ENCODE measurements around the gene LEO1.

The LEO1 gene

GRCh38 chr15:51926809-51927208, 44.8 kb downstream of the LEO1 start:
- H3K27ac ChIP-seq (ENCODE audit: low read depth, low read length), result no peak overlapping the region
- H3K36me3 ChIP-seq (ENCODE audit: insufficient read depth, low read length), result peaks cover 24% of the 10 kb centered on the region
- no peaks in the 10 kb centered on the region for H3K27me3 ChIP-seq (ENCODE audit: insufficient read depth, low read length)
- WGBS, result 94% methylated on average over 3 of the region's 3 CpGs
- no peaks in the 10 kb centered on the region for H3K9me3 ChIP-seq (ENCODE audit: insufficient read depth, low read depth, low read length)
- H3K4me3 ChIP-seq (ENCODE audit: low read length), result no peak overlapping the region
- H3K4me1 ChIP-seq (ENCODE audit: insufficient read depth, low read length), result peaks cover 11% of the 10 kb centered on the region; the same call in 1 of the 2 replicates
- H3K9ac ChIP-seq (ENCODE audit: low read depth, low read length), result no peak overlapping the region

DNA sequence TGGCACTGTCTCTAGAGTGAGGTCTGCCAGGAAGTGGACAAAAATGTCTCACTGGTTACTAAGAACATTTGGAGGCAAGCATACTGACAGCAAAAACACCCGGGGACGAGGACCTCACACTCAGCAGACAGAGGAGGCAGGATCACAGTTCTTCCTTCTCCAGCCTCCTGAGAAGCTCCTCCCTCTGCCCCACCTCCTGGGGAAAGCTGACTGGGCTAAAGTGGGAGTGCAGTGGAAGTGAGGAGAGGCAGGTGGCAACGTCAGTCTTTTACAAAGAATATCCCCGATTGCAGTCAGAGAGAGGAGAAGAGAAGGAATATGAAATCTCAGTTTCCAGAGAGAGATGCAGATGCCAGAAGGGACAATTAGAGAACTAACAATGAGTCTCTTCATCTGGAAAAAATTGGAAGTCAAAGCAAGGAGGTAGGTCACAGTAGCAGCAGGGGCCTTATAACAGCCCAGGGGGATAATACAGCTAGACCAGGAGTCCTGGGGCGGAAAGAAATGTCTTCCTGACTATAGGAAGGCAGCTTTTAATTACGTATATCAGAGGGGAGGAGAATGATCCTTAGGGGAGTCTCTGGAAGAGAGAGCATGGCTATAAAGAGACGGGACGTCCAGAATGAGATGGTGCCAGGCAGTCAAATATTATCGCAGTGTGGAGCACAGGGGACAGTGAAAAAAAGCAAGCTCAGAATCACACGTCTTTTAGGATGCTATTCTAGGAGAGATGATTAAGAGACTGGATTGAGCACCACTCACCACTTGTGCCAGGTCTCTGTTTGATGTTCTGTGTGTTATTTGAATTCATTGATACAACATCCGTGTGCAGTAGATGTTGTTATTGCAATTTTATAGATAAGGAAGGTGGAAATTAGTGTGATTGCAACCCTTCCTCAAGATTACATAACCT, 47.2 kb downstream of the LEO1 start:
- WGBS, result 85% methylated on average over 11 of the region's 11 CpGs
- Histone ChIP-seq H3K27me3 (ENCODE audit: insufficient read depth, low read length) (no peaks in the 10 kb centered on the region), H3K4me3 (ENCODE audit: low read length) (no peak overlapping the region), H3K36me3 (ENCODE audit: insufficient read depth, low read length) (peaks cover 24% of the 10 kb centered on the region), H3K9me3 (ENCODE audit: insufficient read depth, low read depth, low read length) (no peaks in the 10 kb centered on the region), H3K9ac (ENCODE audit: low read depth, low read length) (no peak overlapping the region), H3K27ac (ENCODE audit: low read depth, low read length) (no peak overlapping the region), H3K4me1 (ENCODE audit: insufficient read depth, low read length) (0 out of 2 replicates have a peak, but pooled peaks cover 6% of the 10 kb centered on the region)

DNA sequence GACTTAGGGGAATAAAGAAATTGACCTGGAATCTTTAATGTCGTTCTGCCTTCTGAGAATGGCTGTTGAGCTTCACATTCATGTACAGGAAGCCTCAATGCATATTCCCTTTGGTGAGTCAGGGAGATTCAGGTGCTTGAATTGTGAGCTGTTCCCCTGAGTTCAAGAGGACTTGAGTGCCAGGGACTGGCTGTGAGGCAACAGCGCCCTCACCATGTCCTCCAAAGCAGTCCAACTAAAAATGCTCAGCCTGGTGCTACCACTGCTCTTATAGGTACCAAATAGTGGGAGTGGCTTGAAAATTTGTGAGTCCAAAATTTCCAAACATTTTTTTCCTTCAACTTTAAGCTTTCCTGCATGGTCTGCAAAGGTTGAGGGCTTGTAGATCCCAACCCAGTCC, 54.1 kb downstream of the LEO1 start:
- Histone ChIP-seq H3K27me3 (ENCODE audit: insufficient read depth, low read length) (no peaks in the 10 kb centered on the region), H3K4me3 (ENCODE audit: low read length) (no peak overlapping the region), H3K27ac (ENCODE audit: low read depth, low read length) (no peak overlapping the region), H3K36me3 (ENCODE audit: insufficient read depth, low read length) (peaks cover 12% of the 10 kb centered on the region), H3K4me1 (ENCODE audit: insufficient read depth, low read length) (no peaks in the 10 kb centered on the region), H3K9ac (ENCODE audit: low read depth, low read length) (no peak overlapping the region), H3K9me3 (ENCODE audit: insufficient read depth, low read depth, low read length) (no peaks in the 10 kb centered on the region)
- WGBS, result 62% methylated on average over 2 of the region's 2 CpGs

DNA sequence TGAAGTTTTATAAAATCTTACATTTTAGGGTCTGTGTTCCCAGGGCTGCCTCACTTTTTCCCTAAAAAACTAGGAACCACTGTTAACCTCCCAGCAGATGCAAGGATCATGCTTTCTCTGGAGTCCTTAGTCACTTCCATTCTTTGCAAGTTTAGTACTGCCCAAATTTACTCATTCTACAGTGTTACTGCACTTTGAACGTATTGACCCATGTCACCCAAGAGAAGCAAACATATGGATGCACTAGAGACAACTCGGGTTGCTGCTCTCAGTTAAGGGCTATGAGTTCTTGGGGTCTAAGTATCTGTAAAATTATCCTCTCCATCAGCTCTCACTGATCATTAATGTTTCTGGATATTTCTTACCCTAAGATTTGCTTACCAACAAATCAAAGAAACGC, 59.0 kb downstream of the LEO1 start:
- H3K4me1 ChIP-seq (ENCODE audit: insufficient read depth, low read length), result peaks cover 11% of the 10 kb centered on the region; the same call in 1 of the 2 replicates
- WGBS, result 92% methylated on average over 2 of the region's 3 CpGs
- no peak overlapping the region for H3K9ac ChIP-seq (ENCODE audit: low read depth, low read length)
- H3K4me3 ChIP-seq (ENCODE audit: low read length), result no peak overlapping the region
- no peaks in the 10 kb centered on the region for H3K27me3 ChIP-seq (ENCODE audit: insufficient read depth, low read length)
- no peak overlapping the region for H3K27ac ChIP-seq (ENCODE audit: low read depth, low read length)
- H3K9me3 ChIP-seq (ENCODE audit: insufficient read depth, low read depth, low read length), result no peaks in the 10 kb centered on the region
- peaks cover 26% of the 10 kb centered on the region for H3K36me3 ChIP-seq (ENCODE audit: insufficient read depth, low read length)

DNA sequence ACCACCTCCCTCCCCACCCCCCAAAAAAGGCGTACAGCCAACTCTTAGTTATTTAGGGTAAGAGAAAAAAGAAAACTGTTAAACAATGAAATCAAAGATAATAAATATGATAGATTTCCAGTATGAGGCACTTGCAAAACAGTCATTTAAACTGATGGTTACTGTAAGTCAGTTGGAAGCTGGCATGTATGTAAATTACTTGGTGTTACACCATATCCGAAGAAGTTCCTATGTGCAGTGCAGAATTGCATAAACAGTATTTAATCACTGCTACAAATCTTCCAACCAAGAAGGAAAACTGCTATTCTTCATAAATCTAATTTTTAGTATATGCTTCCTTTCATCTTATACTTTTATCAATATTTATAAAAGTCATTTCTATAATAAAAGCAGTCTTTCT, 62.0 kb downstream of the LEO1 start:
- H3K4me1 ChIP-seq (ENCODE audit: insufficient read depth, low read length), result peaks cover 14% of the 10 kb centered on the region; the same call in 1 of the 2 replicates
- WGBS, result 94% methylated on average over 1 of the region's 2 CpGs
- H3K27ac ChIP-seq (ENCODE audit: low read depth, low read length), result no peak overlapping the region
- no peak overlapping the region for H3K4me3 ChIP-seq (ENCODE audit: low read length)
- H3K36me3 ChIP-seq (ENCODE audit: insufficient read depth, low read length), result peaks cover 25% of the 10 kb centered on the region
- no peak overlapping the region for H3K9ac ChIP-seq (ENCODE audit: low read depth, low read length)
- H3K9me3 ChIP-seq (ENCODE audit: insufficient read depth, low read depth, low read length), result no peaks in the 10 kb centered on the region
- no peaks in the 10 kb centered on the region for H3K27me3 ChIP-seq (ENCODE audit: insufficient read depth, low read length)

DNA sequence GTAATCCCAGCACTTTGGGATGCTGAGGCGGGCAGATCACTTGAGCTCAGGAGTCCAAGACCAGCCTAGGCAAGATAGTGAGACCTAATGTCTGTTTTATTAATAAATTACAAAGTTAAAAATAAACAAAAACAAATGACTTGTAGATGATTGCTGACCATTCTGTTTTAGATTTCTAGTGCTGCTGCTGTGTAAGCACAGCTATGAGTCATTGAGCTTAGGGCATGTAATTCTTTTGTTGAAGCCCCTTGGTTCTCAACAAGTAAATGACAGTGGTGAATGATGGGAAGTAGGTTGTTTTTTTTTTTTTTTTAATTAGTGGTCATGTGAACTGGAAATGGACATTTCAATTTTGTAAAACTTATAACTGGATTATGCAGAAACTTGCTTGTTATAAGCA, 63.3 kb downstream of the LEO1 start:
- Histone ChIP-seq H3K4me3 (ENCODE audit: low read length) (no peak overlapping the region), H3K27ac (ENCODE audit: low read depth, low read length) (no peak overlapping the region)
- 88% methylated on average over 1 of the region's 1 CpG for WGBS

GRCh38 chr15:51907136-51907862, 64.3 kb downstream of the LEO1 start:
- no peak overlapping the region for H3K27ac ChIP-seq (ENCODE audit: low read depth, low read length)
- H3K9me3 ChIP-seq (ENCODE audit: insufficient read depth, low read depth, low read length), result no peaks in the 10 kb centered on the region
- H3K9ac ChIP-seq (ENCODE audit: low read depth, low read length), result no peak overlapping the region
- H3K36me3 ChIP-seq (ENCODE audit: insufficient read depth, low read length), result peaks cover 32% of the 10 kb centered on the region
- H3K27me3 ChIP-seq (ENCODE audit: insufficient read depth, low read length), result no peaks in the 10 kb centered on the region
- H3K4me3 ChIP-seq (ENCODE audit: low read length), result no peak overlapping the region
- 80% methylated on average over 8 of the region's 8 CpGs for WGBS
- peaks cover 16% of the 10 kb centered on the region; the same call in 1 of the 2 replicates for H3K4me1 ChIP-seq (ENCODE audit: insufficient read depth, low read length)

More for the DNA sequence above, 63.3 kb downstream of the LEO1 start:
- H3K27me3 ChIP-seq (ENCODE audit: insufficient read depth, low read length), result no peaks in the 10 kb centered on the region
- no peaks in the 10 kb centered on the region for H3K9me3 ChIP-seq (ENCODE audit: insufficient read depth, low read depth, low read length)
- no peak overlapping the region for H3K9ac ChIP-seq (ENCODE audit: low read depth, low read length)
- H3K4me1 ChIP-seq (ENCODE audit: insufficient read depth, low read length), result peaks cover 16% of the 10 kb centered on the region; the same call in 1 of the 2 replicates
- H3K36me3 ChIP-seq (ENCODE audit: insufficient read depth, low read length), result peaks cover 31% of the 10 kb centered on the region

- Histone ChIP-seq H3K27ac (ENCODE audit: low read depth, low read length) (no peak overlapping the region), H3K9me3 (ENCODE audit: insufficient read depth, low read depth, low read length) (no peaks in the 10 kb centered on the region), H3K4me3 (ENCODE audit: low read length) (no peak overlapping the region), H3K9ac (ENCODE audit: low read depth, low read length) (no peak overlapping the region), H3K27me3 (ENCODE audit: insufficient read depth, low read length) (no peaks in the 10 kb centered on the region), H3K36me3 (ENCODE audit: insufficient read depth, low read length) (peaks cover 44% of the 10 kb centered on the region), H3K4me1 (ENCODE audit: insufficient read depth, low read length) (peaks cover 16% of the 10 kb centered on the region; the same call in 1 of the 2 replicates)
- WGBS, result 76% methylated on average over 4 of the region's 4 CpGs
These were observed 66.6 kb downstream of the LEO1 start for GRCh38 chr15:51904931-51905330.

DNA sequence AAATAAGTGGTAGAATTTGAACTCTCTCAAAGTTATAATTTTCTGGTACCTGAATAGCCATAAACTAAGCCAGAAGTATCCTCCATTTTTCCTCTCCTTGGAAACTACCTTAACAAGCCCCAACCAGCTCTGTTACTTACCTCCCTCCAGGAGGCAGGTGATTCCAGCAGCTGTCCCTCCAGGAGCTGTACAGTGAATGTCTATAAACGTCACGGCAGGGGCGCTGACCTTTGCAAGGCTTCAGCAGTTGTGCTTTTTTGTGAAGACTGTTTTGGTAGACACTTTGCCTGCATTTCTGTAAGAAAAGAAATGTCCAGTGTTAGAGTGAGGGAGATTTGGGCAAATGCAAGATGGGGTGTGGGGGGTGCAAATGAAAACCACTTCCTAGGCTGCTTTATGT, 67.2 kb downstream of the LEO1 start:
- Histone ChIP-seq H3K9me3 (ENCODE audit: insufficient read depth, low read depth, low read length) (no peaks in the 10 kb centered on the region), H3K27me3 (ENCODE audit: insufficient read depth, low read length) (no peaks in the 10 kb centered on the region), H3K4me1 (ENCODE audit: insufficient read depth, low read length) (peaks cover 16% of the 10 kb centered on the region; the same call in 1 of the 2 replicates), H3K27ac (ENCODE audit: low read depth, low read length) (no peak overlapping the region), H3K9ac (ENCODE audit: low read depth, low read length) (no peak overlapping the region), H3K4me3 (ENCODE audit: low read length) (no peak overlapping the region), H3K36me3 (ENCODE audit: insufficient read depth, low read length) (peaks cover 48% of the 10 kb centered on the region)
- 96% methylated on average over 3 of the region's 3 CpGs for WGBS

GRCh38 chr15:51889486-51889885, 82.1 kb downstream of the LEO1 start:
- Histone ChIP-seq H3K27me3 (ENCODE audit: insufficient read depth, low read length) (no peaks in the 10 kb centered on the region), H3K4me1 (ENCODE audit: insufficient read depth, low read length) (no peaks in the 10 kb centered on the region; the same call in 1 of the 2 replicates), H3K9me3 (ENCODE audit: insufficient read depth, low read depth, low read length) (no peaks in the 10 kb centered on the region), H3K4me3 (ENCODE audit: low read length) (no peak overlapping the region), H3K27ac (ENCODE audit: low read depth, low read length) (no peak overlapping the region), H3K9ac (ENCODE audit: low read depth, low read length) (no peak overlapping the region), H3K36me3 (ENCODE audit: insufficient read depth, low read length) (peaks cover 34% of the 10 kb centered on the region)
- 100% methylated on average over 1 of the region's 2 CpGs for WGBS

DNA sequence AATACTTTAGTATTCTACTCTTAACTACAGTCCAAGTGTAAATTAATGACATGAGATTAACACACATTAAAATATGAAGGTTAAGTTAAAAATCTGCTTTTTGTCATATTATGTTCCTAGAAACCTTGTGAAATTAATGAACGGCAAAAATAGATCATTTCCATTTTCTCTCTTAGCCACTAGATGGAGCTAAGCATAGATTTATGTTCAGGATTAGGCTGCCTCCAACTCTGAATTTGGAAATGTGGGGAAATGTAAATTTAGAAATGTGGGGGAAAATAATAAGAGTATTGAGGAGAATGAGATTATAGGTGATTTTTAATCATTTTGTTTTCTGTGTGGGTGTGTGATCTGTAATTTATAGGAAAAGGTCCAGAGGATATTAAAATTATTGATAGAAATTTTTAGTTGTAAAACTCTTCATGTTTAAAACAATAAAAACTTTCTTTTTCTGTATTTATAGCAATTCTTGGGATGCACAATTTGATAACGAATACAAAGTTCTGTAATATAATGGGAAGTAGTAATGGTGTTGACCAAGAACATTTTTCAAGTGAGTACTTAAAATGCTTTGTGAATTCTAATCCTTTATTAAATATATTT, 82.9 kb downstream of the LEO1 start:
- H3K27me3 ChIP-seq (ENCODE audit: insufficient read depth, low read length), result no peaks in the 10 kb centered on the region
- H3K4me1 ChIP-seq (ENCODE audit: insufficient read depth, low read length), result no peaks in the 10 kb centered on the region; the same call in 1 of the 2 replicates
- no peak overlapping the region for H3K9ac ChIP-seq (ENCODE audit: low read depth, low read length)
- peaks cover 26% of the 10 kb centered on the region for H3K36me3 ChIP-seq (ENCODE audit: insufficient read depth, low read length)
- H3K9me3 ChIP-seq (ENCODE audit: insufficient read depth, low read depth, low read length), result no peaks in the 10 kb centered on the region
- 79% methylated on average over 2 of the region's 2 CpGs for WGBS
- H3K4me3 ChIP-seq (ENCODE audit: low read length), result no peak overlapping the region
- no peak overlapping the region for H3K27ac ChIP-seq (ENCODE audit: low read depth, low read length)
